ENCODE results near the gene RERE.
A peak's percentile ranks its signal among the peaks of the same experiment; 100 is the strongest.

The RERE gene

DNA sequence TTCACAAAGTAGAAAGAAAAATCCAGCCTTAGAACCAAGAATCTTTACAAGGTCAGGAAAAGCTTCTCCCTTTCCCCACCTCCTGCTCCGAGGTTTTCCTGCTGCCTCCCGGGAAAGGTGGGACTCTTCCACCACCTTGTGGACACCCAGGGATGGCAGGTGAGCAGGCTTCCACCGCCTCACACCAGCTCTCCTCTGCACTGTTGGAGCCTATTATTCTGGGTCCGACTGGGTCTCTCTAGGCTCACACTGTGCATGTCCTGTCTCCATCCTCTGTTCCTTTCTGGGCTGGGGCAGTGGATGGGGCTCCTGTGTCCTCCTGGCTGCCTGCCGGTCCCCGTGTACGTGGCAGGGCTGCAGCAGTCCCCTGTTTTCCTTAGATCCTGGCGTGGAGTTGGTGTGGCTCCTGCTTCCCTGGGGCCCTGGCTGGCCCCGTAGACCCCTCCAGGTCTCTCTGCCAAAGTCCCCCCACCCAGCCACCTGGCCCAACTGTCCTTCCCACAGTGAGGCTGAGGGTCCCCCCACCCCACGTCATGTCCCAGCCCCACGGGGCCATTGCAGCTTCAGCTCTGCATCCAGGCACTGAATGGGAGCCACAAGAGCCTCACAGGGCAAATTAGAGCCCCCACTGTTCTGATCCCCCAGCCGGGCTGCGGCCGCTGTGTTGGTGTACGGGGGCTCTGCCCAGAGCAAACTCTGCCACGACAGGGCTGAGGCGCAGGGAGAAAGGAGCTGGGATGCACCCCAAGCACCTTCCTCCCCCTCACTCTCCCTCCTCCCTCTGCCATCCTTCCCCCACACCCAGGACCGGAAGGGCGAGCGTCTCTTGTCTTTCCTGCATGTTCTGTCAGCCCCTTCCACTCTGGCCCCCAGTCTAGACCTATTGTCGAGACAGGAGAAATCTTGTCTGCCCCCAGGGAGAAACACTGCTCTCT lies 502.8 kb downstream of the RERE start (continued):
- TF ChIP-seq ZNF10 (tag by site-specific recombination; IDR thresholded peaks at IDR 0.05) (0 out of 2 replicates have a peak, but pooled peaks have one; percentile 29), ZNF677 (tag by site-specific recombination; IDR thresholded peaks at IDR 0.05) (no peak), ZNF792 (tag by site-specific recombination; IDR thresholded peaks at IDR 0.05) (no peak), RBAK (tag by site-specific recombination; IDR thresholded peaks at IDR 0.05) (no peak), PRDM1 (tag by site-specific recombination; IDR thresholded peaks at IDR 0.05) (peak; percentile 66; the same call in 1 of the 2 replicates), SP7 (tag by site-specific recombination; IDR thresholded peaks at IDR 0.05) (peak; percentile 32; the same call in 1 of the 2 replicates), GLIS1 (tag by site-specific recombination; IDR thresholded peaks at IDR 0.05) (peak; percentile 24; the same call in 1 of the 2 replicates), ZNF837 (tag by site-specific recombination; IDR thresholded peaks at IDR 0.05) (no peak), ZNF394 (tag by site-specific recombination; IDR thresholded peaks at IDR 0.05; ENCODE audit: borderline replicate concordance) (peak; percentile 97), ZNF416 (tag by site-specific recombination; IDR thresholded peaks at IDR 0.05) (no peak), YY2 (tag by site-specific recombination; IDR thresholded peaks at IDR 0.05) (no peak), TCF7L2 (IDR thresholded peaks at IDR 0.05; ENCODE audit: borderline replicate concordance, low read depth, low read length) (no peak), KLF7 (tag by site-specific recombination; IDR thresholded peaks at IDR 0.05; ENCODE audit: borderline replicate concordance) (no peak), ZNF510 (tag by site-specific recombination; IDR thresholded peaks at IDR 0.05; ENCODE audit: insufficient replicate concordance) (no peak), ZNF366 (tag by site-specific recombination; conservative IDR thresholded peaks at IDR 0.05) (peak; percentile 64; the same call in 1 of the 2 replicates)
- TF ChIP-seq, protein P1, sequence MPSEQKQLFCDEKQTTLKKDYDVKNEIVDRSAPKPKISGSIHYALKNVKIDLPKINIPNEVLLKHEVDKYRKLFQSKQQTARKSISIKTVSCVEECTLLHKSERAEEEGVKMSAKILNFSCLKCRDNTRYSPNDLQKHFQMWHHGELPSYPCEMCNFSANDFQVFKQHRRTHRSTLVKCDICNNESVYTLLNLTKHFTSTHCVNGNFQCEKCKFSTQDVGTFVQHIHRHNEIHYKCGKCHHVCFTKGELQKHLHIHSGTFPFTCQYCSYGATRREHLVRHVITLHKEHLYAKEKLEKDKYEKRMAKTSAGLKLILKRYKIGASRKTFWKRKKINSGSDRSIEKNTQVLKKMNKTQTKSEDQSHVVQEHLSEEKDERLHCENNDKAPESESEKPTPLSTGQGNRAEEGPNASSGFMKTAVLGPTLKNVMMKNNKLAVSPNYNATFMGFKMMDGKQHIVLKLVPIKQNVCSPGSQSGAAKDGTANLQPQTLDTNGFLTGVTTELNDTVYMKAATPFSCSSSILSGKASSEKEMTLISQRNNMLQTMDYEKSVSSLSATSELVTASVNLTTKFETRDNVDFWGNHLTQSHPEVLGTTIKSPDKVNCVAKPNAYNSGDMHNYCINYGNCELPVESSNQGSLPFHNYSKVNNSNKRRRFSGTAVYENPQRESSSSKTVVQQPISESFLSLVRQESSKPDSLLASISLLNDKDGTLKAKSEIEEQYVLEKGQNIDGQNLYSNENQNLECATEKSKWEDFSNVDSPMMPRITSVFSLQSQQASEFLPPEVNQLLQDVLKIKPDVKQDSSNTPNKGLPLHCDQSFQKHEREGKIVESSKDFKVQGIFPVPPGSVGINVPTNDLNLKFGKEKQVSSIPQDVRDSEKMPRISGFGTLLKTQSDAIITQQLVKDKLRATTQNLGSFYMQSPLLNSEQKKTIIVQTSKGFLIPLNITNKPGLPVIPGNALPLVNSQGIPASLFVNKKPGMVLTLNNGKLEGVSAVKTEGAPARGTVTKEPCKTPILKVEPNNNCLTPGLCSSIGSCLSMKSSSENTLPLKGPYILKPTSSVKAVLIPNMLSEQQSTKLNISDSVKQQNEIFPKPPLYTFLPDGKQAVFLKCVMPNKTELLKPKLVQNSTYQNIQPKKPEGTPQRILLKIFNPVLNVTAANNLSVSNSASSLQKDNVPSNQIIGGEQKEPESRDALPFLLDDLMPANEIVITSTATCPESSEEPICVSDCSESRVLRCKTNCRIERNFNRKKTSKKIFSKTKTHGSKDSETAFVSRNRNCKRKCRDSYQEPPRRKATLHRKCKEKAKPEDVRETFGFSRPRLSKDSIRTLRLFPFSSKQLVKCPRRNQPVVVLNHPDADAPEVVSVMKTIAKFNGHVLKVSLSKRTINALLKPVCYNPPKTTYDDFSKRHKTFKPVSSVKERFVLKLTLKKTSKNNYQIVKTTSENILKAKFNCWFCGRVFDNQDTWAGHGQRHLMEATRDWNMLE (tag by site-specific recombination; conservative IDR thresholded peaks at IDR 0.05; ENCODE audit: low read depth): no peak
- TF ChIP-seq, protein P2, sequence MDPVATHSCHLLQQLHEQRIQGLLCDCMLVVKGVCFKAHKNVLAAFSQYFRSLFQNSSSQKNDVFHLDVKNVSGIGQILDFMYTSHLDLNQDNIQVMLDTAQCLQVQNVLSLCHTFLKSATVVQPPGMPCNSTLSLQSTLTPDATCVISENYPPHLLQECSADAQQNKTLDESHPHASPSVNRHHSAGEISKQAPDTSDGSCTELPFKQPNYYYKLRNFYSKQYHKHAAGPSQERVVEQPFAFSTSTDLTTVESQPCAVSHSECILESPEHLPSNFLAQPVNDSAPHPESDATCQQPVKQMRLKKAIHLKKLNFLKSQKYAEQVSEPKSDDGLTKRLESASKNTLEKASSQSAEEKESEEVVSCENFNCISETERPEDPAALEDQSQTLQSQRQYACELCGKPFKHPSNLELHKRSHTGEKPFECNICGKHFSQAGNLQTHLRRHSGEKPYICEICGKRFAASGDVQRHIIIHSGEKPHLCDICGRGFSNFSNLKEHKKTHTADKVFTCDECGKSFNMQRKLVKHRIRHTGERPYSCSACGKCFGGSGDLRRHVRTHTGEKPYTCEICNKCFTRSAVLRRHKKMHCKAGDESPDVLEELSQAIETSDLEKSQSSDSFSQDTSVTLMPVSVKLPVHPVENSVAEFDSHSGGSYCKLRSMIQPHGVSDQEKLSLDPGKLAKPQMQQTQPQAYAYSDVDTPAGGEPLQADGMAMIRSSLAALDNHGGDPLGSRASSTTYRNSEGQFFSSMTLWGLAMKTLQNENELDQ (tag by site-specific recombination; IDR thresholded peaks at IDR 0.05; ENCODE audit: low read depth): no peak
- TF ChIP-seq, protein P3, sequence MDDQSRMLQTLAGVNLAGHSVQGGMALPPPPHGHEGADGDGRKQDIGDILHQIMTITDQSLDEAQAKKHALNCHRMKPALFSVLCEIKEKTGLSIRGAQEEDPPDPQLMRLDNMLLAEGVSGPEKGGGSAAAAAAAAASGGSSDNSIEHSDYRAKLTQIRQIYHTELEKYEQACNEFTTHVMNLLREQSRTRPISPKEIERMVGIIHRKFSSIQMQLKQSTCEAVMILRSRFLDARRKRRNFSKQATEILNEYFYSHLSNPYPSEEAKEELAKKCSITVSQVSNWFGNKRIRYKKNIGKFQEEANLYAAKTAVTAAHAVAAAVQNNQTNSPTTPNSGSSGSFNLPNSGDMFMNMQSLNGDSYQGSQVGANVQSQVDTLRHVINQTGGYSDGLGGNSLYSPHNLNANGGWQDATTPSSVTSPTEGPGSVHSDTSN (CRISPR knock-in tag; IDR thresholded peaks at IDR 0.05): no peak

All from HEK293 (cell line).